Bone marrow (tissue), 2 donors: ENCODE results near the gene EVA1C.
"Not testable (repeated sequence)": the region's sequence is repeated elsewhere in the genome, so short reads cannot be mapped to it uniquely, and the experiment has no call there.

ENCODE experiments used
- DNase-seq, 2 donors: peaks; one replicate each; lab custom pipeline; 2025; lab: John Stamatoyannopoulos, UW

Gene EVA1C

DNA sequence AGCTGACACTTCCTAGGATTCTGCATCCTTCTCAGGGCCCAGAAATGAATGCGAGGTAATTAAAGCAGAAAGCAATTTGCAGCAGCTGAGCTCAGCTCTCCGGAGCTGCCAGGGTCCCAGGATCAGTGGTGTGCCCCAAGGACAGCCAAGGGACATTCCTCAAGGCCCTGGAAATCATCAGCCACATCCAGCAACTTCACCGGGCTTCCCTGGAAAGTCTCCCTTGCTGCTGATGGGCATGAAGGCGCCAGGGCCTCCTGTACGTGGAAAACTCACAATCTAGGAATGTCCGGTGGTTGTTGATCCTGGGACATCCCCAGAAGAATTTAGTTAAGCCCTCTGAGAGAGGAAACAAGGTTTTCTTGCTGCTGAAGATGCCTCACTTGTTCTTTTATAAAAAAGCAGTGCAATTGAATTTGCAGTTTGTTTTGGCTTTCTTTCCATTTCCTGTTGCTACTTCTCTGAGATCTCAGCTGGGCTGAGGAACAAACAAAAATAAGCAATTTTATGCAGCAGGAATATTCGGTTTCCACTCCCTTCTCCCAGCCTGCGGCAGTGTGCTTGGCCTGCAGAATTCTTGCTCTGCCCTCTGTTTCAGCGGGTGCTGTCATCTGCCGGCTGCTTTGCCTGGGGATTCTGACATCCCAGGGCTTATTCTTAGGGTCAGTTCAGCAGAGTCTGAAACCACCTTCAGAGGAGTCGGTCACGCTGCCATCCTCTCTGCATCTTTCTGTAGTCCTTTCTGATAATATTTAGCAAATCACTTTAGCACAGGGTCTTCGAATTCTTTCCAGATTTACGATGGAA is 86.9 kb downstream of the EVA1C start:
- no peak for DNase-seq

DNA sequence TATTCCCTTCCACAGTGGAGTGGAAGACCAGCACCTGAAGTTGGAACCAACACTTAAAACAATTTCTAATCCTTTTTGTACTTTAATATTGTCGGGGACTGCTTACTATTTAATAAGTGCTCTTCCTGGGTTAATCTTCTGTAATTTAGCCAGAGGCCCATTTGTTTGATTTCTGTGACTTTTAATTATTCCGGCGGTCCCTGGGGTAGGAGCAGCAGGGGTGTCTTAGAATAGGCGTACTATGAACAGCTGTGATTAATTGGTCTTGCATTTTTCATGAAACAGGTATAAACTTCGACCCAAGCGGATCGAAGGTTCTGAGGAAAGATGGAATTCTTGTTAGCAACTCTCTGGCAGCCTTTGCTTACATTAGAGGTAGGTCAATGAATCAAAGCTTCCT is 91.1 kb downstream of the EVA1C start:
- DNase-seq = not testable (repeated sequence)

DNA sequence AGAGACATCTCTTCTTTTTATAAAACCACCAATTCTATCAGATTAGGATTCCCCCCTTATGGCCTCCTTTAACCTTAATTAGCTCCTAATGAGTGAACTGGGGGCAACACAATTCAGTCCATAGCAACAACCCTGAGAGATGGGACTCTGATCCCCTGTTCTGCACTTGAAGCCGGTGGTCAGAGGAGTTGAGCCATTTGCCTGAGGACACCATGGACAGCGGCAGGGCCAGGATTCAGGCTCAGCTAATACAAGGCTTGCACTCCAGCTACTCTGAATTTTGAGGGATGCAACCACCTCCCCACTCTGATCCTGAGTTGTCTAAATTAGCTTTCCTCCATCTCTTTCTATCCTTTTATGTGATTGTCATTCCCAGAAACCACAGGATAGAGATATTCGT is 93.3 kb downstream of the EVA1C start:
- DNase-seq = not testable (repeated sequence)

DNA sequence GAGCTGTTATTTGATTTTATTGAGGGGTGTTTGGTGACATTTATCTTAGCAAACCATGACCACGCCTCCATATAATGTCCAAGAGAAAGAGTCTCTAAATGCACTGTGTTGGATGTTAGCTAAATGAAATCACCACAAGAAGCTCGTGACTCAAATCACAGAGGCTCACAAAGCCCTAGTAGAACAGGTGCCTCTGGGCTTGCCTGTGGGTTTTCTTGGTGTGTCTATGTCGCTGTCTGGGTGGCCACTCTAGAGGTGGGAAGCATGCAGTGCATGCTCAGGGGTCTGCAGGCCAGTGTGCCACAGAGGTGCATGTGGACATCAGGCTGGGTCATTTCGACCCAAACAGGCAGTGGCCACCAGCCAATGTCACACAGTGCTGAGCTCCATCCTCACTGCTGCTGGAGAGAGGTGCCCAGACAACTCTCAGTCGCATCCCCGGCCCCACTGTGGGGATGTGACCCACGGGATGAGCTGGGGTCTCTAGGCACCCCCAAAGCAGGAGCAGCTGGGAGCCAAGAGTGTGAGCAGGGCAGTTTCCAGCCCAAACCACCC is 94.0 kb downstream of the EVA1C start:
- DNase-seq = not testable (repeated sequence)

DNA sequence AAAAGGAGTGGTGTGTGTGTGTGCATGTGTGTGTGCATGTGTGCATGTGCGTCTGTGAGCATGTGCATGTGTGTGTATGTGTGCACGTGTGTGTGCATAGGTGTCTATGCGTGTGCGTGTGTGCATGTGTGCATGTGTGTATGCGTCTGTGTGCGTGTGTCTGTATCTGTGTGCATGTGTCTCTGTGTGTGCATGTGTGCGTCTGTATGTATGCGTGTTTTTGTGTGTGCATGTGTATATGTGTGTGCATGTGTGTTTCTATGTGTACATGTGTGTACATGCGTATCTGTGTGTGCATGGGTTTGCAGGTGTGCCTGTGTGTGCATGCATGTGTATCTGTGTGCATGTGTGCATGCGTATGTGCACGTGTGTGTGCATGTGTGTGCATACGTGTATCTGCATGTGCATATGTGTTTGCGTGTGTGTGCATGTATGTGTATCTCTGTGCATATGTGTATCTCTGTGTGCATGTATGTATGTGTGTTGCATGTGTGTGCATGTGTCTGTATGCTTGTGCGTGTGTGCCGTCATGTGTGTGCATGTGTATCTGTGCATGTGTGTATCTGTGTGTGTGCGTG is 94.9 kb downstream of the EVA1C start:
- no peak for DNase-seq

DNA sequence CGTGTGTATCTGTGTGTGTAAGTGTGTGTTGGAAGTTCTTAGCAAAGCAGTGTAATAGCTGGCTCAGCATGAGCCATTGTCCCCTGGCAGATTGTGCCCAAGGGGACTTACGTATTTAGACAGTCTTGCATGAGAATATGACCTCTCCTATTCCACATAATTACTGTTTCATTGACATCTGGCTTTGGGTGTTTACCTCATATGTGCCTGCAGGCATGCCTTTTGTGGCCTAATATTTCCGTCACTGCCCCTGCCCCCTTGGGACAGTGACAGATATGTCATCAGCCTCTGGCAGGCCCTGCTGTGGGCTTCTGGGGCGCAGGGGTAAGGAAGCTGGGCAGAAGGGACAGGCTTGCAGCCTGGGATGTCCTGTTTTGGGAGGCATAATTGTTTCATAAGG is 95.5 kb downstream of the EVA1C start:
- DNase-seq = not testable (repeated sequence)

DNA sequence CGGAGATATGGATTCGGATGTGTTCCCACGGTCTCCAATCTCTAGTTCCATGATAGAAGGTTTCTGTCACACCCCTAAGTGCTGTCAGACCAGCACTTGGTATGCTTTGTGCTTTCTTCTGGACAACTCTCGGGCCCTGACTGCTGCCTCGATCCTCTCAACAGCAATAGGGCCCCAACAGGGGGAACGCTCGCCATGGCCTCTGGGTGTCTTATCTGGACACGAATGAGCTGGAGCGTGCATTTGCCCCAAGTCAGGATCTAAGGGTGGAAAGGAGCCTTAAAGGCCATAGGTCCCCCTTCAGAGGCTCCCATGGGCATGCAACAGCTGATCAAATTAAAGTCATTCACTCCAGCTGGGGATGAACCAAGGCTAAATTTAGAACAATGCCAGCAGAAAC is 96.1 kb downstream of the EVA1C start:
- DNase-seq = no peak

DNA sequence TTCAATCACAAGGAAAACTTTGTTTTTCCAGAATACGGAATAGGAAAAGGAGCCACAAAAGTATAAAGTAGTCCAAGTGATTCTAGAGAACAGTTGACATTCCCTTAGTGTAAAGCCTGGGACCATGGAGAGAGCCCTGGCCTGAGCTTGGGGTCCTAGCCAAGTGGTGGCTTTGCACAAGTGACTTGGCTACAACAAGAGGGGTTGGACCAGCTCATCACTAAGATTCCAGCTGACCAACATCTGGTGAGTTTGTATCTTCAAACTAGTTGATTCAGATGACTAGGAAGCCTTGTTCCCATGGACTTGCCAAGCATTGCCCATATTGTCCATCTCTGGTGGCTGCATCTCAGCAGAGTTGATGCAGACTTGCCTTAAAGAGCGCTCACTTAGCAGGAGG is 96.5 kb downstream of the EVA1C start:
- not testable (repeated sequence) for DNase-seq

DNA sequence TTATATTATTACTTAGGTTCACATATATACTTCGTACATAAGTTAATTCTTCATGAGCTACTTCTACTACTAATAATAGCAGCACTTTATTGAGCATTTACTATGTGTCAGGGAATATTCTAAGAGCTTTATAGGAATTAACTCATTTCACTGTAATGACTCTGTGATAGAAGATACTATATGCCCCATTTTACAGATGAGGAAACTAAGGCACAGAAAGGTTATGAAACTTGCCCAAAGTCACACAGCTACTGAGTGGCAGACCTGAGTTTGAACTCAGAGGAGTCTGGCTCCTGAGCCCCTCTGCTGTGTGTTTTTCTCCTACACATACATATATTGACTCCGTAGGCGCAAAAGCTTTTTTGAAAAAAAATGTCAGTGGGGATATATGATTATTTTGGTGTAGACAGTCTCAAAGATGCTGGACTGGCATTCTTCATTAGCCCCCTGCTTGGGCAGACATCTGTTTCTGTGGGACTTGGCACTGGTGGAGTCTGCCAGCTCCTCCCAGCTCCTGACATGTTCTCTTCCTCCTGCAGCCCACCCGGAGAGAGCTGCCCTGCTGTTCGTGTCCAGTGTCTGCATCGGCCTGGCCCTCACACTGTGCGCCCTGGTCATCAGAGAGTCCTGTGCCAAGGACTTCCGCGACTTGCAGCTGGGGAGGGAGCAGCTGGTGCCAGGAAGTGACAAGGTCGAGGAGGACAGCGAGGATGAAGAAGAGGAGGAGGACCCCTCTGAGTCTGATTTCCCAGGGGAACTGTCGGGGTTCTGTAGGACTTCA is 102.0 kb downstream of the EVA1C start:
- no peak for DNase-seq

DNA sequence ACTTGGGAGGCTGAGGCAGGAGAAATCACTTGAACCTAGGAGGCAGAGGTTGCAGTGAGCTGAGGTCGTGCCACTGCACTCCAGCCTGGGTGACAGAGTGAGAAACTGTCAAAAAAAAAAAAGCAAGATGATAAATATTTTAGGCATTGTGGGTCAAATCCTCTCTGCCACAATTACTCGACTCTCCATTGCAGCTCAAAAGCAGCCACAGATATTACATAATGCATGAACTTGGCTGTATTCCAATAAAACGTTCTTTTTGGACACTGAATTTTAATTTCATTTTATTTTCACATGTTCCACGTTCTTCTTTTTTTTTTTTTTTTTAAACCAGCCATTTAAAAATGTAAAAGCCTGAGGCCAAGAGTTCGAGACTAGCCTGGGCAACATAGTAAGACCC is 103.4 kb downstream of the EVA1C start:
- no peak for DNase-seq

DNA sequence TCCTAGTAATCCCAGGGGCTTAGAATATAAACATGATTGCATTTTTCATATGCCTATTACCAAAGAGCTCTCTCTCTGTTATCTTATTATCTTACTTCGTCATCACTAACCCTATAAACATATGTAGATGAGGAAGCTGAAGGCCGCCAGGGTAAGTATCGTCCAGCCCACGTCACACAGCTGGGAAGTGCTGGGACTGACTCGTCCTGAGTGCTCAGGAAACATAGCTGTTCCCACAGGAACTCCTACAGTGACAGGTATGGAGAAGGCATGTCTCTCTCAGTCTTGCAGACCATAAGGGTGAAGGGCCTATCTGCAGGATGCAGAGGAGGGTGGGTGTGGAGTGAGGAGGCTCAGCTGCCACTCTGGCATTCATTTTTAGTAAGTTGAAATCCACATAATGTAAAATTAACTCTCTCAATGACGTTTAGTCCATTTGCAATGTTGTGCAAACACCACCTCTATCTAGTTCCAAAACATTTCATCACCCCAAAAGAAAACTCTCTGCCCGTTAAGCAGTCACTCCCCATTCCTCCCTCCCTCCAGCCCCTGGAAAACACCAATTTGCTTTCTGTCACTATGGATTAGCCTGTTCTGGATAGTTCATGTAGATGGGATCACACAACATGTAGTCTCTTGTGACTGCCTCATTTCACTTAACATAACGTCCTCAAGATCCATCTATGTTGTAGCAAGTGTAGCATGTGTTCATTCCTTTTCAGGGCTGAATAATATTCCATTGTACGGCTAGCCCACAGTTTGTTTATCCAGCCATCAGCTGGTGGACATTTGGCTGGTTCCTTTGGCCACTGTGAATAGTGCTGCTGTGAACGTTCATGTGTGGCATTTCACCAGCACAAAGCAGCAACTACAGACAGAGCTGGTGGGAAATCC is 104.5 kb downstream of the EVA1C start:
- DNase-seq = no peak

DNA sequence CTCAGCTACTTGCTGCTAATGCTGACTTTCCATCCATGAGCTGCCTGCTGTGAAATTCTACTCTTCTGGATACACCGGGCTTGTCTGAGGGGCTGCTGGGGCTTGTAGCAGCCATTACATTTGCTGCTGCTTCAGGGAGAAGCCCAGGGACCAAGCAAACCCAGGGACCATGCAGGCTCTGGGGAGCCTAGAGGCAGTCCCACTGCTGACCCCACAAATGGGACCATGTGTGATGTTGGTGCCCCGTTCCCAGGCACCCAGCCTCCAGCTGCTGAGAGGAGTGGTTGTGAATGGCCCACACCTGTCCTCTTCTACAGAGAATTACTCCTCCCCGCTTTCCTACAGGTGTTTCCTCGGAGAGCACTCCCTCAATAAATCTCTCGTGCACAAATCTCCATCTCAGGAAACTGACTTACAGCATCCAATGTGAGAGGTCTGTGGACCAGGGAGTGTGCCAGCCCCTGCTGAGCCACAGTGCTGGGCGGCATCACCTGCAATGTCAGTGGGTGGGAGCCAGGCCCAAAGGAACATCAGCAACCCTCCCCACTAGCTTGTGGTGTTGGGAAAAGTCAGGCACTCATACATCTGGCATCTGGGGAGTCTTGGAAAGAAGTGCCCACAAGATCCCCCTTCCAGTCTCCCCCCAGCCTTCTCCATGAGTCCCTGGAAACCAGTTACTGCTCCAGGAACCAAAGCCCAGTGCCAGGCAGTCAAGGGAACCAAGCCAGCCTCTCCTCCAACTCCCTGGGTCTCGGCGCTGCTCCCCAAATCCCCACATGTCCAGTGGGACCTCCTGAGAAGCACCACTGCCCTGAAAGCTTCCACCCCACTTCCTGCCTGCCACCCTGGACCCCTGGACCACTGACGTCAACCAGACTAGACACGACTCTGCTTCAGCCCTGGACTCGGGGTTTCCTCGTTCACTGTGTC is 107.7 kb downstream of the EVA1C start:
- no peak for DNase-seq

DNA sequence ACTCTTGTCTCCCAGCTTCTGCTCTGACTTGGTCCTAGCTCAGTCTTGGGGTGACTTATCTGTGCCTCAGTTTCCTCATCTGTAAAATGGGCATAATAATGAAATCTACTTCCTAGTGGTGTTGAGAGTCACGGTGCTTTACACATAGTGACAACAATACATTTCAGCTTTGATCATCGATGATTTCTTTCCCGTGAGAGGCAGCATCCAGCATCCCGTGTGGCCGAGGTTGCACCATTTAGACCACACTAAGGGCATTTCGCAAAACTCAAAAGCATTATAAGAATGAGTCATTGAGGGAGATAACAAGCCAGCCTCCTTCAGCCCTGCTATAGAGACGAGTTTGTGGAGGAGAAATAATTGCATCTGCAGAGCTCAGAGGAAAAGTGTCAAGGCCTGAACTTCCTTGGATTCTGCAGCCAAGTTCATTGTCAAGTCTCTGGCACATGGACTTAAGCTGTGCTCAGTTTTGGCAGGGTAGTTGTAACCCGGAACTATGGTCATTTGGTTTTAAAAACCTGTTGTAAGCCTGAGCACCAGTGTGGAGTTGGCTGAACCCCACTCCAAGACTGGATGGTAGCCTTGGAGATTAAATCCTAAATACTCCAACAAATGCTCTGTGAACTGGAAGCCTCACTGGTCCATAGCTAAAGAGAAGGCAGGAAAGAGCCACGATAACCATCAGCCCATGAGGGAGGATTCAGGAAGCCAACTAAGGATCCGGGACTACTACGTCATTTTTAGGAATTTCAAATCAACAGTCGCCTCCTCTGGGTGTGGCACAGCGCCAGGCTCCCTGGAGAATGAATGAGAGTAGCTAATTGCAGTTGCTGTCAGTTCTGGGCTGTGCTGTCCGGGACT is 108.6 kb downstream of the EVA1C start:
- DNase-seq = no peak

DNA sequence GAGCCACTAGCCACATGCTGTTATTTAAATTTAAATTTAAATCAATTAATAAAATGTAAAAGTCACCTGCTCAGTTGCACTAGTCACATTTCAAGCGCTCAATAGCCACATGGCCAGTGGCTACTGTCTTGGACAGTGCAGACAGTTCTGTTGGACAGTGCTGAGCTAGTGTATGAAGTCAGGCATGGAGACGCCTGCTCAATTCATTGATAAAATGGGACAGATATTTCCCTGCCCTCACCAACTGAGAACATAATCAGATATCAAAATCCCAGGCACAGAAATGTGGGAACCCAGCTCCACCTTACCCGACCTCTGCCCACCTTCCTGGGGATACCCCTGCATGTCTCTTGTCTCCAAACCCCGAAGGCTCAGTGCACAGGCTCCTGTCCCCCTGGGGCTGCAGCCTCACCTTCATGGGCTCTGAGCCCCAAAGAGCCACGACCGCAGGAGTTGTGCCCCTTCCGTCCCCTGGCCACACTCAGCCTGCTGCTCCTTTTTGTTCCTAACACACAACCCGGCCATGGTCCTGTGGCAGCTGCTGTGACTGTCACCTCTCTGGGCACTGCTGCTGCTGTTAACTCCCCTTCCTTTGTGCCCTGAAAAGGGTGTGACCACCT is 109.3 kb downstream of the EVA1C start:
- DNase-seq = no peak

DNA sequence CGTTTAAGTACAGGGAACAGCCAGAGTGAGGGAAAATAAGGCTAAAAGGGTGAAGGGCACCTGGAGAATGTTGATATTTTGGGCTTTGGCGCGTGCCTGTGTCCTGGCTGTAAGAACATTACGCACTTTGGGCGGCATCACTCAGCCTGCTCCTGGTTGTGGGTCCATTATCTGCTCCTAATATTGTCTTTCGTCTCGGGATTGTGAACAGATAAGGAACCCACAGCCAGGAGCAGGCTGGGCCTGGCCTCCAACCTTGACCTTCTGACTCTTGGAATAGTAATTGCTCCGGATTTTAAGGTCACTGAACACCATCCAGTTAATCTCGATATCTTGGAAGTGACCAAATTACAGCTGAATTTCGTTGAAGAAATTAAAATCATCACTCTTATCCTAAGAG is 111.0 kb downstream of the EVA1C start:
- no peak for DNase-seq

DNA sequence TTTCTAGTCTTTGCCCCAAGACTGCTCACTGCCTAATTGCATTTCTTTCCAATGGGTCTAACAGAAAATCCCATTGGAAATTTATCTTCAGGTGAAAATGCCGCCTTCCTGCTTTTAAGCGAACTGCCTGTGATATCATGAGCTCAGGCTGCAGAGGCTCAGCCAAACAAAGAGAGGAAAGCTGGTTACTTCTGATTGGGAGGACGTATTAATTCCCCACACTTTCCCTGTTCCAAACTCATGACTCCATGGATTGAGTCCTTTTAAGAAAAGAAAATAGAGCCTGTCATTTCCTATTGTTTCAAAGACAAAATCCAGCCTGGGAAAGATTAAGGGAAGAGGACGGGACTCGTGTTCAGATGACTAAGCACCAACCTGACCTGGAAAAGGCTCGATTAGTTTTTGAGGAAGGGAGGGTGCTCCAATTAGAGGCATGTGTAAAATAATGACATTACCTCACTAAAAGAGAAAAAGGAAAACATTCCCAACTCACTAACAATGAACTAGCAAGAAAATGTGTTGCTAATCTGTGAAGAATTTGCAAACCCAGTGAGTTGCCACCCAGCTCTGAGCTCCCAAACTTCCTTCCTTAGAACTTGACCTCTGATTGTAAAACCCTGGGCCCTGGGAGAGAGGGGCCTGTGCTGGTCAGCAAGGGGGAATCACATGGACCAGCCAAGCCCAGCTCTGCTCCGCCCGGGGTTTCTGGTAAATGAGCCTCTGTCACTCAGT is 111.6 kb downstream of the EVA1C start:
- no peak for DNase-seq

DNA sequence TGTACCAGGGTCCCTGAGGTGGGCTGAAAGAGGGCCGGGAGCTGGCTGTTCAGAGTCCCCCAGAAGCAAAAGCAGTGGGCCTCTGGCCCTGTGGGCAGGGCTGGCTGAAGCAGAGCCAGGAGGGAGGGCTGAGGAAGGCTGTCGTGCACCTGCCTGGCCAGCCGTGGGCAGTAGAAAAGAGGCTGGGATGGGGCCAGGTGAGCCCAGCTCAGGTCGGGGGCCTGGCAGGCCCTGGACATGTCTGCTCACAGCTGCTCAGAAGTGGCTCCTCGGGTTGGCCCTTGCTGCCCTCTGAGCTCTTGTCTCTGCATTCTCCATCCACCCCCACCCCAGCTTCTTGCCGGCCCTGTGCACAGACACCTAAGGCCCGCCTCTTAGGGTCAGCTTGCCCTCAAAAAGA is 112.8 kb downstream of the EVA1C start:
- DNase-seq = no peak

DNA sequence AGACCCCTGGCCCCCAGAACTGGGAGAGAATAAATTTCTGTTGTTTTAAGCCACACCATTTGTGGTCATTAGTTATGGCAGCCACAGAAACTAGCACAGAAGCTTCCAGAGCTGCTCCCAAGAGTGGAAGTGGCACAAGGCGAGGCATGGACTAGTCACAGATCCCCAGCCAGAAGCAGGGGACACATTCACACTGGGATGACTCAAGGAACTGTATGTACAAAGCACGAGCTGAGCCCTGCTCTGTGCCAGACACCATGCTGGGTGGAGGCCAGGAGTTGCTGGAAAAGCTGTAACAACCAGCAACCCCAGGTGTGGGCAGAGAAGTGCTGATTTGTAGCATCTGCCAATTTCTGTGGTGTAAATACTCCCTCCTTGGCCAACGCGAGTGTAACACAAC is 117.2 kb downstream of the EVA1C start:
- no peak for DNase-seq
